ENCODE data around the gene SORBS1. TPM values are rescaled to one million over a fixed set of nuclear protein-coding genes. Genes with fewer than 3 reads are reported as not detected.

The SORBS1 gene
- total and polyA plus RNA-seq, 12 donors = 140 to 1,253 (median 1,042) TPM

DNA sequence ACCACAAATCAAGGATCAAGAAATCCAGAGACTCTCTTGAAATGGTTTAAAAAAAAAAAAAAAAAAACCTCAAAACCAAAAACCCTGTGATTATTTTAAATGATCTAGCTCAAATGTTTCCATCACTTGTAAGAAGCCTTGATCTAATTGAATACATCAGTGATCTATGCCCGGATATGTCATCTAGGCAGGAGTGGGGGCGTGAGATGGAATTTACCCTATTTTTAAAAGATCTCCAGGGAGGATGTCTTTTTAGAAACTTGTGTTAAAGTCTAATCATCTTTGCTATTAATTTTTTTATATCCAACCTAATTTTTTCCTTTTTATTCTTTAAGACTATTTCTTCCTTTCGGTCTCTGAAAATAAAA, 169.0 kb downstream of the SORBS1 start:
- no peaks in the 10 kb centered on the region for H3K9me3 ChIP-seq
- no peaks in the 10 kb centered on the region for H3K27me3 ChIP-seq
- H3K27ac ChIP-seq = peak overlapping the region in 8 of 10 donors; percentile 28 to 70 (median 55)
- peaks cover 24 to 100% (median 93%) of the 10 kb centered on the region in 9 donors for H3K4me1 ChIP-seq
- 71% methylated on average over 3 of the region's 3 CpGs for WGBS, 2 donors
- no peak for DNase-seq
- TF ChIP-seq, protein P1, sequence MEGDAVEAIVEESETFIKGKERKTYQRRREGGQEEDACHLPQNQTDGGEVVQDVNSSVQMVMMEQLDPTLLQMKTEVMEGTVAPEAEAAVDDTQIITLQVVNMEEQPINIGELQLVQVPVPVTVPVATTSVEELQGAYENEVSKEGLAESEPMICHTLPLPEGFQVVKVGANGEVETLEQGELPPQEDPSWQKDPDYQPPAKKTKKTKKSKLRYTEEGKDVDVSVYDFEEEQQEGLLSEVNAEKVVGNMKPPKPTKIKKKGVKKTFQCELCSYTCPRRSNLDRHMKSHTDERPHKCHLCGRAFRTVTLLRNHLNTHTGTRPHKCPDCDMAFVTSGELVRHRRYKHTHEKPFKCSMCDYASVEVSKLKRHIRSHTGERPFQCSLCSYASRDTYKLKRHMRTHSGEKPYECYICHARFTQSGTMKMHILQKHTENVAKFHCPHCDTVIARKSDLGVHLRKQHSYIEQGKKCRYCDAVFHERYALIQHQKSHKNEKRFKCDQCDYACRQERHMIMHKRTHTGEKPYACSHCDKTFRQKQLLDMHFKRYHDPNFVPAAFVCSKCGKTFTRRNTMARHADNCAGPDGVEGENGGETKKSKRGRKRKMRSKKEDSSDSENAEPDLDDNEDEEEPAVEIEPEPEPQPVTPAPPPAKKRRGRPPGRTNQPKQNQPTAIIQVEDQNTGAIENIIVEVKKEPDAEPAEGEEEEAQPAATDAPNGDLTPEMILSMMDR (IDR thresholded peaks at IDR 0.05) = peak in 1 of 9 donors; percentile 2
- no peak overlapping the region for H3K4me3 ChIP-seq
- peak in 2 of 8 donors; percentile 1 to 14 for ATAC-seq
- intact Hi-C loops (cut with DNase I) = no loop called here
- peaks cover 0 to 97% (median 13%) of the 10 kb centered on the region in 9 donors for H3K36me3 ChIP-seq

DNA sequence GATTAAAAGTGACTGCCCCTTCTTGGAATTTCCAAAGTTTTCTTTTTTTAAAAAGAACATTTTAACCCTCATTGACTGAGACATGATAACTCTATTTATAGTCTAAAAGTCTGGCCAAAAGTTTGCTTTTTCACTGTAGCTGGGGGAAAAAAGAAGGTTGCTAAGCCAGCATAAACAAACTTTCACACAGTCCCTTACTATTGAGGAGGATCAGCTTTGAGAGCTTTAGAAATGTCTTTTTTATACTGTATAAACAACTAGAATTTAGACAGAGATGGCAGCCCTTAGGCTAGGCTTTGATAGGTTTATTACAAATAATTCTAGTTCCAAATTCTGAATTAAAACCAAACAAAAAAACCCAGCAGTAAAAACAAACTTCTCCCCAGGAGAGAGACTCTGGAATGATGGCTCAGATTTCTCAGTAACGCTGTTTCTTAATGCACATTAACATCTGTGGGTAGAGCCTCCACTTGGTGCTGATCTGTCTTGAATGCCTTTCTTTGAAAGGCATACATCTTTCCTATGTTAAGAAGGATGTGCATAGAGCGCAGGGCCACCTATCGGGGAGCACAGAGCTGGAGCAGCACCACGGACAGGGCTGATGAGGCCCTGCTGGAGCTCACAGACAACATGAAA, 169.5 kb downstream of the SORBS1 start:
- TF ChIP-seq, protein P1 (IDR thresholded peaks at IDR 0.05) = peak in 2 of 9 donors; percentile 20 to 32
- Histone ChIP-seq H3K27me3 (no peaks in the 10 kb centered on the region), H3K36me3 (peaks cover 0 to 97% (median 8%) of the 10 kb centered on the region in 9 donors), H3K4me1 (peaks cover 24 to 97% (median 88%) of the 10 kb centered on the region in 9 donors), H3K9me3 (no peaks in the 10 kb centered on the region), H3K4me3 (no peak overlapping the region), H3K27ac (peak overlapping the region in 8 of 10 donors; percentile 28 to 70 (median 54))
- intact Hi-C loops (cut with DNase I) = no loop called here
- WGBS, 2 donors = 38 to 40% methylated on average over 4 of the region's 4 CpGs
- ATAC-seq = peak in 4 of 8 donors; percentile 15 to 56 (median 36)
- no peak for DNase-seq

DNA sequence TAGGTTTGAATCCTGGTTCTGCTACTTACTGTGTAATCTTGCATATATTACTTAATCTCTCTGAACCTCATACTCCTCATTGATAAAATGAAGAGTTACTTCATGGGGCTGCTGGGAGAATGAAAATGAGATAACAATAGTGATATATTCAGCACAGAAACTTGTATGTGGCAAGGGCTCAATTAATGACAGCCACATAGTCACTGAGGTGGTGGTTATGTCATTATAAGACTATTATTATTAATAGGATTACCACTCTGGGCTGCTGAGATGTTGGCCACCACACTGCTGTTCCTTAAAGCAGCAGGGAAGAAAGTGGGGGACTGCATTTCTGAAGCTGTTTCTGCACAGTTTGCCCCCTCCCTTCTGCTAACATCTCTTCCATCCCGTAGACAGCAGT, 170.0 kb downstream of the SORBS1 start:
- ATAC-seq = no peak
- intact Hi-C loops (cut with DNase I) = no loop called here

DNA sequence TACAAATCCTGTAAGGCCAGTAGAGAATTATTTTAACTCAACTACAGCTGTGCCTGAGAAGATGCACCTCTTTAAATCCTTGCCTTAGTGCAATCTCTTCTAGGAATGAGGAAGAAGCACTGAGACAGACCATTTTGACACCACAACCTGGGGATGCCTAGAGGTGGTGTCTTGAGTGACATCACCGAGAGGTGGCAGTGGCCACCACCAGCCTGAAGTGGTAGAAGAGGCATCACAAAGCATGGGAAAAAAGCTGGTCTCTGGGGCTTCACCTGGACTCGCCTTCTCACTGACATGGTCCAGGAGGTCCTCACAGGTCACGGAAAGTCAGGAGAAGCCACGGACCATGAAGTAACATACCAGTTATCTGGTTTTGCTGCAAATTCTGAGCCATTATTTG, 171.2 kb downstream of the SORBS1 start:
- ATAC-seq (no peak), DNase-seq (no peak)
- Histone ChIP-seq H3K36me3 (peaks cover 0 to 97% (median 4%) of the 10 kb centered on the region in 9 donors), H3K4me3 (no peak overlapping the region), H3K27ac (peak overlapping the region in 7 of 10 donors; percentile 2 to 70 (median 44)), H3K9me3 (no peaks in the 10 kb centered on the region), H3K27me3 (no peaks in the 10 kb centered on the region), H3K4me1 (peaks cover 24 to 95% (median 79%) of the 10 kb centered on the region in 9 donors)
- intact Hi-C loops (cut with DNase I) = no loop called here
- 90 to 97% methylated on average over 4 of the region's 4 CpGs for WGBS, 2 donors
- TF ChIP-seq, protein P1 (IDR thresholded peaks at IDR 0.05) = no peak

More for the DNA sequence above, 170.0 kb downstream of the SORBS1 start:
- Histone ChIP-seq H3K9me3 (no peaks in the 10 kb centered on the region), H3K27ac (peak overlapping the region in 7 of 10 donors; percentile 30 to 70 (median 55)), H3K27me3 (no peaks in the 10 kb centered on the region), H3K36me3 (peaks cover 0 to 97% (median 4%) of the 10 kb centered on the region in 9 donors), H3K4me3 (no peak overlapping the region), H3K4me1 (peaks cover 24 to 95% (median 84%) of the 10 kb centered on the region in 9 donors)
- TF ChIP-seq, protein P1 (IDR thresholded peaks at IDR 0.05) = no peak
- 42 to 44% methylated on average over 1 of the region's 1 CpG for WGBS, 2 donors
- DNase-seq = no peak
